ENCODE results near the gene LRCH2. TPM values are rescaled to one million over a fixed set of nuclear protein-coding genes. Genes with fewer than 3 reads are reported as not detected.
"Not testable (repeated sequence)": the region's sequence is repeated elsewhere in the genome, so short reads cannot be mapped to it uniquely, and the experiment has no call there.

The LRCH2 gene
- total and polyA plus RNA-seq, 8 donors: 0.12 to 1.0 (median 0.39) TPM

GRCh38 chrX:115232933-115233496 lies 881 bp downstream of the LRCH2 start:
- no peak for TF ChIP-seq CTCF (IDR thresholded peaks at IDR 0.05)
- no peak for ATAC-seq
- H3K36me3 ChIP-seq: no peaks in the 10 kb centered on the region
- H3K9me3 ChIP-seq: no peaks in the 10 kb centered on the region
- FAIRE-seq: no peak
- no peak overlapping the region for H3K27ac ChIP-seq
- H3K4me3 ChIP-seq: peak overlapping the region in 3 of 4 donors; percentile 2 to 36 (median 6)
- intact Hi-C loops (cut with DNase I): no loop called here
- no peaks in the 10 kb centered on the region for H3K4me1 ChIP-seq
- 2 to 15% methylated on average over 6 of the region's 6 CpGs for WGBS, 2 donors
- peaks cover 0 to 44% (median 5%) of the 10 kb centered on the region in 4 donors for H3K27me3 ChIP-seq
- no peak for DNase-seq

DNA sequence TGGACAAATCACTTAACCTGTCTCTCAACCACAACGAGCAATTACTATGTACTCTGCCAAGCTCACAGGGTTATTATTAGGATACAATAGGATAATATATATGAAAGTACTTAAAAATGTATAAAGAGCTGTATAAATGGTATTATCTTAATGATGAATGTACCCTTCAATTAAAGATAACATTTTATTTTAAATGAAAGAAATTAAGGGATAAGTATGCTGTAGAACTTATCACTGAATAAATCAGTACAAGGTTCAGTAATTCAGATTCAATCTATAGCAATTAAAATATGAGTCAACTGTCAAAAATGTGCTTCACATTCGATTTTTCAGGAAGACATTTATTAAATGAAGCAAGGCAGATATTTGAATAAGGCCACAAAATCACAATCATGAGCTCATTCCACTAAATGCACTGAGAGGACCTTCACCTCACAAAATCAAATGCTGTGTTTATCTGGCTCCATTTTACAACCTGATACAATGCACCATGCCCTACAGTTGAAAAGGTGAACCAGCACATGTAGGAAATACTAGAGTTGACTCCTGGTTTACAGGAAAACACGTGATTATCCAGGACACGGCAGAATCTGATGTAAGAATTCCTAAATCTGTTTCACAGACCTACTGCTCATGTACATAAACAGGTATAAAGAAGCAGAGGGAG lies 4.4 kb downstream of the LRCH2 start:
- FAIRE-seq (no peak), DNase-seq (no peak), ATAC-seq (no peak)
- WGBS, 2 donors: 14 to 17% methylated on average over 4 of the region's 4 CpGs
- Histone ChIP-seq H3K27ac (no peak overlapping the region), H3K36me3 (no peaks in the 10 kb centered on the region), H3K4me1 (no peaks in the 10 kb centered on the region), H3K9me3 (no peaks in the 10 kb centered on the region), H3K27me3 (peaks cover 0 to 51% (median 5%) of the 10 kb centered on the region in 4 donors), H3K4me3 (no peak overlapping the region)
- no peak for TF ChIP-seq CTCF (IDR thresholded peaks at IDR 0.05)
- intact Hi-C loops (cut with DNase I): no loop called here

- Histone ChIP-seq H3K27me3 (peaks cover 0 to 30% (median 2%) of the 10 kb centered on the region in 4 donors), H3K9me3 (no peaks in the 10 kb centered on the region), H3K4me1 (no peaks in the 10 kb centered on the region), H3K36me3 (no peaks in the 10 kb centered on the region), H3K27ac (no peak overlapping the region), H3K4me3 (no peak overlapping the region)
- intact Hi-C loops (cut with DNase I): no loop called here
- ATAC-seq: peak in 2 of 4 donors; percentile 36 to 49
- 16 to 21% methylated on average over 1 of the region's 1 CpG for WGBS, 2 donors
- no peak for DNase-seq
- FAIRE-seq: no peak
- TF ChIP-seq CTCF (IDR thresholded peaks at IDR 0.05): no peak
These were observed 7.0 kb downstream of the LRCH2 start for GRCh38 chrX:115226929-115227328.

DNA sequence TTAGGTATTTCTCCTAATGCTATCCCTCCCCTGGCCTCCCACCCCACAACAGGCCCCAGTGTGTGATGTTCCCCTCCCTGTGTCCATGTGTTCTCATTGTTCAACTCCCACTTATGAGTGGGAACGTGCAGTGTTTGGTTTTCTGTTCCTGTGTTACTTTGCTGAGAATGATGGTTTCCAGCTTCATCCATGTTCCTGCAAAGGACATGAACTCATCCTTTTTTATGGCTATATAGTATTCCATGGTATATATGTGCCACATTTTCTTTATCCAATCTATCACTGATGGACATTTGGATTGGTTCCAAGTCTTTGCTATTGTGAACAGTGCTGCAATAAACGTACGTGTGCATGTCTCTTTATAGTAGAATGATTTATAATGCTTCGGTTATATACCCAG lies 16.6 kb downstream of the LRCH2 start:
- H3K36me3 ChIP-seq; intact Hi-C loops (cut with DNase I); H3K4me1 ChIP-seq; H3K27ac ChIP-seq; ATAC-seq; H3K9me3 ChIP-seq; FAIRE-seq; DNase-seq; H3K4me3 ChIP-seq: not testable (repeated sequence)
- peaks cover 0 to 39% (median 6%) of the 10 kb centered on the region in 4 donors for H3K27me3 ChIP-seq
- 71 to 75% methylated on average over 4 of the region's 4 CpGs for WGBS, 2 donors

DNA sequence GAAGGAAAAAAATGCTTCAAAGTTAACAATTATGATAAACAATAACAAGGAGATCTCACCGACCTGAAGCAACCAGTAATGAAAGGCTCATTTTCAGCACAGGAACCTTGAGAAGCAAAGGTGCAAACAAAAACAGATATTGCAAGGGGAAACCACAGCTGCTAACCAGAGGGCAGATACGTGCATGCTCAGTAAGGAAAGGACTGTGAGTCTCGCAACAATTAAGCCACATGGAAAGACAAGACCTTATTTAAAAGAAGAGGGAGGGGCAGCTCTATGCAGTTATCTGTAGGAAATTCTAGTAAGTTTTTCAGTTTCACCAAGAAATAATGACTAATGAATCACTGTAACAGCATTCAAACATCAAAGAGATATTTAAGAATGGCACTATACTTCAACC lies 19.3 kb downstream of the LRCH2 start:
- Histone ChIP-seq H3K27me3 (peaks cover 0 to 22% (median 3%) of the 10 kb centered on the region in 4 donors), H3K4me3 (no peak overlapping the region), H3K27ac (no peak overlapping the region), H3K9me3 (no peaks in the 10 kb centered on the region), H3K4me1 (no peaks in the 10 kb centered on the region), H3K36me3 (no peaks in the 10 kb centered on the region)
- ATAC-seq (no peak), DNase-seq (no peak), FAIRE-seq (no peak)
- TF ChIP-seq CTCF (IDR thresholded peaks at IDR 0.05): no peak
- WGBS, 2 donors: 17 to 27% methylated on average over 3 of the region's 3 CpGs
- intact Hi-C loops (cut with DNase I): no loop called here

All from pancreas (tissue), 10 donors.